T-cell (primary cell): ENCODE results near the gene FAM210B. TPM values are rescaled to one million over a fixed set of nuclear protein-coding genes. Genes with fewer than 3 reads are reported as not detected.
"Not testable (repeated sequence)": the region's sequence is repeated elsewhere in the genome, so short reads cannot be mapped to it uniquely, and the experiment has no call there.

Source experiments
- ATAC-seq, 4 experiments: fragments of 200-7000 bp in 3 of 4; fragments of 150-1000 bp in 1 of 4; cut with Tn5 transposase; replicated peaks in 1 of 4; 1 replicate in 3 of 4; 2 replicates in 1 of 4; pipeline ENCODE4 v1.10.0; 2021; ENCODE audit warnings: moderate library complexity in 3 of 4, mild to moderate bottlenecking in 2 of 4, moderate number of reproducible peaks in 1 of 4
- CTCF ChIA-PET, 2 donors: fragments of 300-600 bp; sonication (Branson Sonifier 250); formaldehyde crosslinking; loops; one replicate each; lab custom pipeline; 2022; ENCODE audit warnings: antibody characterized with exemption in 2 of 2; lab: Charles Lee
- POLR2A ChIA-PET, 2 donors: fragments of 300-600 bp; sonication (Branson Sonifier 250); formaldehyde crosslinking; loops; one replicate each; lab custom pipeline; 2022; ENCODE audit warnings: antibody characterized with exemption in 2 of 2; lab: Charles Lee
- DNase-seq, 35 experiments: peaks; one replicate each; pipeline versions ENCODE4 v3.0.0 to v3.0.0-alpha.2; 2013 to 2023
- H3K27ac ChIP-seq: one replicate; pipeline ENCODE4 v1.5.1; 2013; ENCODE audit warnings: low read length
- H3K27me3 ChIP-seq, 2 experiments: replicated peaks in 1 of 2; 1 replicate in 1 of 2; 2 replicates in 1 of 2; pipeline versions ENCODE4 v1.6.1 to v1.7.0; 2013; ENCODE audit warnings: low read length in 1 of 2, mixed read lengths in 1 of 2; ENCODE audit not compliant: control insufficient read depth in 2 of 2, insufficient read depth in 2 of 2; ENCODE audit errors: extremely low read depth in 1 of 2
- H3K36me3 ChIP-seq, 2 donors: 1 replicate in 1 of 2; 2 replicates in 1 of 2; pipeline versions ENCODE4 v1.6.1 to v1.7.0; 2013; ENCODE audit warnings: low read length in 1 of 2; ENCODE audit not compliant: control insufficient read depth in 2 of 2, insufficient read depth in 1 of 2; ENCODE audit errors: extremely low read depth in 1 of 2
- H3K4me1 ChIP-seq, 2 experiments: 1 replicate in 1 of 2; 2 replicates in 1 of 2; pipeline versions ENCODE4 v1.6.1 to v1.7.0; 2013; ENCODE audit warnings: low read length in 2 of 2, mixed read lengths in 1 of 2; ENCODE audit not compliant: insufficient read depth in 2 of 2, control insufficient read depth in 1 of 2; ENCODE audit errors: extremely low read depth in 1 of 2
- H3K4me3 ChIP-seq, 2 donors: 1 replicate in 1 of 2; 2 replicates in 1 of 2; pipeline versions ENCODE4 v1.5.1 to v1.7.0; 2013; ENCODE audit warnings: mild to moderate bottlenecking in 2 of 2, low read length in 1 of 2, moderate library complexity in 1 of 2; ENCODE audit not compliant: control insufficient read depth in 1 of 2; ENCODE audit errors: extremely low read depth in 1 of 2
- H3K9me3 ChIP-seq: 2 replicates; pipeline ENCODE4 v1.7.0; 2013
- H3K27ac Mint-ChIP-seq, 2 donors: one replicate each; pipeline ENCODE4 v1.8.0; 2020 to 2021; ENCODE audit warnings: mild to moderate bottlenecking in 2 of 2, mixed read lengths in 2 of 2
- H3K27me3 Mint-ChIP-seq, 2 donors: one replicate each; pipeline ENCODE4 v1.8.0; 2021 to 2022; ENCODE audit warnings: mixed read lengths in 2 of 2
- H3K36me3 Mint-ChIP-seq: one replicate; pipeline ENCODE4 v1.8.0; 2021; ENCODE audit warnings: mixed read lengths
- H3K4me1 Mint-ChIP-seq, 3 donors: one replicate each; pipeline ENCODE4 v1.8.0; 2020 to 2022; ENCODE audit warnings: mixed read lengths in 3 of 3, mild to moderate bottlenecking in 1 of 3
- H3K4me3 Mint-ChIP-seq, 3 donors: one replicate each; pipeline ENCODE4 v1.8.0; 2020 to 2022; ENCODE audit warnings: mild to moderate bottlenecking in 3 of 3, mixed read lengths in 3 of 3, moderate library complexity in 3 of 3
- H3K9me3 Mint-ChIP-seq, 3 donors: one replicate each; pipeline ENCODE4 v1.8.0; 2020 to 2022; ENCODE audit warnings: mixed read lengths in 3 of 3
- WGBS: methylation state at CpG from one replicate; pipeline ENCODE4 v1.1.5; 2013; ENCODE audit warnings: missing lambda C conversion rate; ENCODE audit not compliant: insufficient coverage; 5-methylcytosine and 5-hydroxymethylcytosine counted together
- total RNA-seq, 35 experiments: library from RNA in 6 of 35; stranded (reverse) in 6 of 35; fragments of 120-200 nt in 1 of 35; gene quantifications; one replicate each; pipeline versions ENCODE4 v1.2.1 to v1.2.4 and lab custom pipeline; 2013 to 2026

Gene FAM210B
- total RNA-seq, 5 donors from 2014 or later (not counting 1 experiment from before 2014, with no cell fraction given), result 17.2 to 23.9 (median 20.4) TPM

DNA sequence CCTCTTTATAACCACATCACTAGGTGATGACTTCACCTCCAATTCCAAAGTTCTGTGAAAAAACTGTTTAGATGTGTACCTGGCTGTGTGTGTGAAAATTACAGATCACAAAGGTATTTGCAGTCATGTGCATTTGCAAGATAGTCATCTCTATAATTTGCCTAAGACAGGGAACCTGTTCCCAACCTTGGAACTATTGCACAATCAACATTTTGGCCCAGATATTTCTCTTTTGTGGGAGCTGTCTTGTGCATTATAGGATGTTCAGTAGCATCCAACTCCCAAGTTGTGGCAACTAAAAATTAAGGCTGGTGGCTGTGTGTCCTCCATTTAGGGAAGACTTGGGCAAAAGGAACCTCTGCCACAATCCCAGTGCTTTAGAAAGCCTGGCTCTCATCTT is 34.0 kb upstream of the FAM210B start:
- H3K9me3 Mint-ChIP-seq, result no peaks in the 10 kb centered on the region
- peaks cover 24 to 40% of the 10 kb centered on the region in 2 donors for H3K27me3 Mint-ChIP-seq
- ATAC-seq (no peak), DNase-seq (no peak)
- no peaks in the 10 kb centered on the region for H3K4me1 Mint-ChIP-seq
- peaks cover 2 to 21% of the 10 kb centered on the region in 2 experiments for H3K27me3 ChIP-seq
- no peaks in the 10 kb centered on the region for H3K9me3 ChIP-seq
- ChIA-PET CTCF (no interaction called here), POLR2A (no interaction called here)
- H3K4me1 ChIP-seq, result no peaks in the 10 kb centered on the region
- no peaks in the 10 kb centered on the region for H3K36me3 Mint-ChIP-seq
- no peak overlapping the region for H3K27ac Mint-ChIP-seq
- H3K4me3 Mint-ChIP-seq, result no peak overlapping the region
- no peak overlapping the region for H3K27ac ChIP-seq
- no peak overlapping the region for H3K4me3 ChIP-seq
- H3K36me3 ChIP-seq, result no peaks in the 10 kb centered on the region

DNA sequence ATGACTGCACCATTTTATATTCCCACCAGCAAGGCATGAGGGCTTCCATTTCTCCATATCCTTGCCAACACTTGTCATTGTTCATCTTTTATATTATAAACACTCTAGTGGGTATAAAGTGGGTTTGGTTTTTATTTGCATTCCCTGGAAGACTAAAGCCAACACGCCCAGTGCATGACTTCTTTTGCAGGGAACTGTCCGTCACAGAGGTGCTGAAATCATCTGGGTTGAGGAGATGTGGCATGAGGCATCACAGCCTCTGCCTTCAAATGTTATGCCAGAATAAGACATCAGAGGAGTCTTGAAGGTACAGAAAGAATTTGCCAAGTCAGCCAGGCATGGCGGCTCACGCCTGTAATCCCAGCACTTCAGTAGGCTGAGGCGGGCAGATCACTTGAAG is 29.9 kb upstream of the FAM210B start:
- no peak overlapping the region for H3K4me3 ChIP-seq
- no peak overlapping the region for H3K27ac Mint-ChIP-seq
- no peaks in the 10 kb centered on the region for H3K36me3 ChIP-seq
- WGBS, result 46% methylated on average over 4 of the region's 5 CpGs
- no peaks in the 10 kb centered on the region for H3K4me1 Mint-ChIP-seq
- peaks cover 25 to 41% of the 10 kb centered on the region in 2 donors for H3K27me3 Mint-ChIP-seq
- POLR2A ChIA-PET, result no interaction called here
- DNase-seq (peak in 1 of 35 experiments; percentile 5), ATAC-seq (no peak)
- H3K36me3 Mint-ChIP-seq, result no peaks in the 10 kb centered on the region
- CTCF ChIA-PET, result interaction anchor here in 1 of 2 donors (1.0 kb wide), 1 partner anchor 20 kb away, joined by 6 read pairs; no protein-coding TSS in a partner anchor
- H3K9me3 Mint-ChIP-seq, result no peaks in the 10 kb centered on the region
- H3K4me1 ChIP-seq, result no peaks in the 10 kb centered on the region
- H3K27ac ChIP-seq, result no peak overlapping the region
- no peaks in the 10 kb centered on the region for H3K9me3 ChIP-seq
- H3K27me3 ChIP-seq, result peaks cover 2 to 17% of the 10 kb centered on the region in 2 experiments
- no peak overlapping the region for H3K4me3 Mint-ChIP-seq

DNA sequence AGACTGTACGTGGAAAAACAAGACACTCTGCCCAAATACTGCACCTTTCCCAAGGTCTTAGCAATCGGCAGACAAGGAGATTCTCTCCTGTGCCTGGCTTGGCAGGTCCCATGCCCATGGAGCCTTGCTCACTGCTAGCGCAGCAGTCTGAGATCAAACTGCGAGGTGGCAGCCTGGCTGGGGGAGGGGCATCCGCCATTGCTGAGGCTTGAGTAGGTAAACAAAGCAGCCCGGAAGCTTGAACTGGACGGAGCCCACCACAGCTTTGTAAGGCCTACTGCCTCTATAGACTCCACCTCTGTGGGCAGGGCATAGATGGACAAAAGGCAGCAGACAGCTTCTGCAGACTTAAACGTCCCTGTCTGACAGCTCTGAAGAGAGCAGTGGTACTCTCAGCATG is 22.1 kb upstream of the FAM210B start:
- H3K36me3 Mint-ChIP-seq, H3K4me1 ChIP-seq, ATAC-seq, H3K9me3 ChIP-seq, H3K4me1 Mint-ChIP-seq, H3K4me3 ChIP-seq, H3K36me3 ChIP-seq, H3K4me3 Mint-ChIP-seq, DNase-seq, H3K27ac Mint-ChIP-seq, CTCF ChIA-PET, H3K9me3 Mint-ChIP-seq, POLR2A ChIA-PET, H3K27ac ChIP-seq: not testable (repeated sequence)
- peaks cover 0 to 17% of the 10 kb centered on the region in 2 experiments for H3K27me3 ChIP-seq
- H3K27me3 Mint-ChIP-seq, result peaks cover 50 to 53% of the 10 kb centered on the region in 2 donors
- WGBS, result 89% methylated on average over 7 of the region's 8 CpGs

DNA sequence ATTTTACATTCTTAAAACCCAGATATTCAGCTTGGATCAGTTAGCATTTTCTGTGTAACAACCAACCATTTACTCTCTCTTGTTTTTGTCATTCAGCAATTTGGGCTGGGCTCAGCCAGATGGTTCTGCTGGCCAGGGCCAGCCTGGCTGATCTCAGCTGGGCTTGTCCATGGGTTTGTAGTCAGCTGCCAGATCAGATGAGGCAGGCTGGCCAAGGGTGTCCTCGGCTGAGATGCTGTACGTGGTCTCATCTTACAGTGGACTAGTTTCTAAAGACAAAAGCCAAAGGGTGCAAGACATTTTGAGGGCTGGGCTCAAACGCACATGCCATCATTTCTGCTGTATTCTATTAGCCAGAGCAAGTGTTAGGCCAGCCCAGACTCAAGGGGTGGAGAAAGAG is 16.0 kb upstream of the FAM210B start:
- H3K4me3 Mint-ChIP-seq, result no peak overlapping the region
- no peak for ATAC-seq
- CTCF ChIA-PET, result no interaction called here
- WGBS, result 83% methylated on average over 3 of the region's 3 CpGs
- no peaks in the 10 kb centered on the region for H3K9me3 Mint-ChIP-seq
- Histone ChIP-seq H3K9me3 (no peaks in the 10 kb centered on the region), H3K4me3 (no peak overlapping the region), H3K27ac (no peak overlapping the region), H3K4me1 (peaks cover 0 to 7% of the 10 kb centered on the region in 2 experiments), H3K27me3 (peaks cover 6 to 34% of the 10 kb centered on the region in 2 experiments), H3K36me3 (no peaks in the 10 kb centered on the region)
- H3K36me3 Mint-ChIP-seq, result no peaks in the 10 kb centered on the region
- DNase-seq, result no peak
- peaks cover 75 to 80% of the 10 kb centered on the region in 2 donors for H3K27me3 Mint-ChIP-seq
- POLR2A ChIA-PET, result interaction anchor here in 1 of 2 donors (0.6 kb wide), 1 partner anchor 136 kb away, joined by 3 read pairs; no protein-coding TSS in a partner anchor
- no peak overlapping the region for H3K27ac Mint-ChIP-seq
- H3K4me1 Mint-ChIP-seq, result peaks cover 5 to 10% (median 7%) of the 10 kb centered on the region in 3 donors

DNA sequence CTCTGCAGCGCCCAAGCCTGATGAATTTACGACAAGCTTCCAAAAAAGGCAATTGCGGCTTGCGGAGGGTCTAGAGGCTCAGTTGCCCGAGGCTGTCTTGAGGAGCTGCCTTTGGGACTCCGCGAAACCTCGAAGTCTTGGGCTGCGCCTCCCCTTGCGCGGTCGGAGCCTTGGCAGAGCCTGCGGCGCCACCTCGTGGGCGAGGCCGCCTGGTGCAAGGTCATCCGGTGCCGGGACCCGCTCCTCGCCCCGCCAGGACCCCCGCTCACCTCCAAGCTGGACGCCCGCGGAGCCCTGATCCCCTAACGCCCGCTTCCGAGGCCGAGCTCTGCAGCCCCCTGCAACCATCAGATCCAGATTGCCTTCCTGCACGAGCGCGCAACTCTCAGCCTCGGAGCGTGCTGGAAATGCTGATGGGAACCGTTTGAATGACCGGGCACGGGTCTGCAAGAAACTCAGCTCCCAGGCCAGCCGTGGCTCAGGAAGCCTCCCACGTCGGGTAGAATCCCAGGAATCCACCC is 14.9 kb upstream of the FAM210B start:
- Histone ChIP-seq H3K4me1 (peaks cover 0 to 7% of the 10 kb centered on the region in 2 experiments), H3K27ac (no peak overlapping the region), H3K9me3 (no peaks in the 10 kb centered on the region), H3K4me3 (no peak overlapping the region), H3K27me3 (peaks cover 8 to 34% of the 10 kb centered on the region in 2 experiments), H3K36me3 (no peaks in the 10 kb centered on the region)
- 6% methylated on average over 41 of the region's 41 CpGs for whole genome bisulfite sequencing
- Mint-ChIP-seq H3K4me3 (peak overlapping the region in 1 of 3 donors; percentile 18), H3K27me3 (peaks cover 72 to 78% of the 10 kb centered on the region in 2 donors), H3K4me1 (peaks cover 7 to 20% (median 8%) of the 10 kb centered on the region in 3 donors), H3K27ac (no peak overlapping the region), H3K9me3 (no peaks in the 10 kb centered on the region), H3K36me3 (no peaks in the 10 kb centered on the region)
- ATAC-seq (peak; percentile 37 to 68 (median 60)), DNase-seq (peak in 21 of 35 experiments; percentile 4 to 46 (median 22))
- ChIA-PET POLR2A (no interaction called here), CTCF (no interaction called here)

DNA sequence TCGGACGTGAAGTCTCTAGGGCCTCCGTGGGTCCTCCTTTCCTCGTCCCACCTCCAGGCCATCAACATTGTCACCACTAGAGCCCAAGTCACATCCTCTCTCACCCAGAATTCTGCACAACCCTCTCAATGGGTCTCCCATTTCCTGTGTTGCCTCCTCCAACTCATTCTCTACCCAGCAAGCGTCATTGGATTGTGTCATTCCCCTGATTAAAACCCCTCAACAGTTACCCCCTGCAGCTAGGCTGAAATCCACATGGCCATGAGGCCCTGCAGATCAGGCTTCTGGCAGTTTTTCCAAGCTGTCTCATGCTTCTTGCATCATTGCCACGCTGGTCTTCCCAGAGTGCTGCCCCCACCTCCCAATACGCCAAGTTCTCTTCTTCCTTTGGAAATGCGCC is 12.9 kb upstream of the FAM210B start:
- no peak overlapping the region for H3K4me3 ChIP-seq
- ChIA-PET POLR2A (no interaction called here), CTCF (no interaction called here)
- Mint-ChIP-seq H3K9me3 (no peaks in the 10 kb centered on the region), H3K27me3 (peaks cover 66 to 70% of the 10 kb centered on the region in 2 donors), H3K4me3 (no peak overlapping the region), H3K27ac (no peak overlapping the region), H3K4me1 (peaks cover 7 to 20% (median 8%) of the 10 kb centered on the region in 3 donors), H3K36me3 (no peaks in the 10 kb centered on the region)
- H3K4me1 ChIP-seq, result peaks cover 0 to 7% of the 10 kb centered on the region in 2 experiments
- ATAC-seq, result no peak
- 85% methylated on average over 8 of the region's 8 CpGs for WGBS
- H3K9me3 ChIP-seq, result no peaks in the 10 kb centered on the region
- no peak overlapping the region for H3K27ac ChIP-seq
- DNase-seq, result no peak
- H3K36me3 ChIP-seq, result no peaks in the 10 kb centered on the region
- H3K27me3 ChIP-seq, result peaks cover 8 to 34% of the 10 kb centered on the region in 2 experiments
